ENCODE data around the gene MTA1.

The MTA1 gene

GRCh38 chr14:105485739-105486162 lies 66.1 kb downstream of the MTA1 start:
- DNase-seq (ENCODE audit: low read depth in 2 of 3, low spot score in 2 of 3), result no peak

GRCh38 chr14:105486163-105486973 lies 66.7 kb downstream of the MTA1 start, which contains the start of gene CRIP1:
TSS of gene CRIP1 (plus strand) at chr14:105486886. CDS start at chr14:105487260, 374 bp downstream.
- DNase-seq (ENCODE audit: low read depth in 2 of 3, low spot score in 2 of 3), result no peak

GRCh38 chr14:105486974-105487448 lies 67.4 kb downstream of the MTA1 start:
- no peak for DNase-seq (ENCODE audit: low read depth in 2 of 3, low spot score in 2 of 3)

GRCh38 chr14:105487449-105487985 lies 67.9 kb downstream of the MTA1 start:
- no peak for DNase-seq (ENCODE audit: low read depth in 2 of 3, low spot score in 2 of 3)

- DNase-seq (ENCODE audit: low read depth in 2 of 3, low spot score in 2 of 3), result no peak
Observed at GRCh38 chr14:105487986-105488777, 68.6 kb downstream of the MTA1 start.

GRCh38 chr14:105488781-105489541 lies 69.3 kb downstream of the MTA1 start:
- no peak for DNase-seq (ENCODE audit: low read depth in 2 of 3, low spot score in 2 of 3)

- DNase-seq (ENCODE audit: low read depth in 2 of 3, low spot score in 2 of 3), result peak; percentile 63 to 75 (median 74)
Observed at GRCh38 chr14:105489542-105490266, 70.1 kb downstream of the MTA1 start.

- peak in 1 of 3 experiments; percentile 41 for DNase-seq (ENCODE audit: low read depth in 2 of 3, low spot score in 2 of 3)
Observed at GRCh38 chr14:105490267-105490571, 70.6 kb downstream of the MTA1 start.

- peak; percentile 95 to 98 (median 96) for DNase-seq (ENCODE audit: low read depth in 2 of 3, low spot score in 2 of 3)
Observed at GRCh38 chr14:105490572-105491365, 71.1 kb downstream of the MTA1 start, which contains the start of gene TEDC1. TSS of gene TEDC1 (plus strand) at chr14:105491246. CDS start at chr14:105491376, 130 bp downstream.

GRCh38 chr14:105491366-105491973 lies 71.8 kb downstream of the MTA1 start:
- peak; percentile 78 to 95 (median 90) for DNase-seq (ENCODE audit: low read depth in 2 of 3, low spot score in 2 of 3)

GRCh38 chr14:105492031-105492970 lies 72.7 kb downstream of the MTA1 start:
- DNase-seq (ENCODE audit: low read depth in 2 of 3, low spot score in 2 of 3), result no peak

- no peak for DNase-seq (ENCODE audit: low read depth in 2 of 3, low spot score in 2 of 3)
Observed at GRCh38 chr14:105492971-105493871, 73.6 kb downstream of the MTA1 start.

GRCh38 chr14:105493921-105494605 lies 74.4 kb downstream of the MTA1 start:
- no peak for DNase-seq (ENCODE audit: low read depth in 2 of 3, low spot score in 2 of 3)

GRCh38 chr14:105494606-105494929 lies 74.9 kb downstream of the MTA1 start:
- DNase-seq (ENCODE audit: low read depth in 2 of 3, low spot score in 2 of 3), result no peak

GRCh38 chr14:105495101-105495989 lies 75.7 kb downstream of the MTA1 start:
- no peak for DNase-seq (ENCODE audit: low read depth in 2 of 3, low spot score in 2 of 3)
